Measurements from ENCODE around the gene GPR107.

- TF ChIP-seq EZH2 (IDR thresholded peaks at IDR 0.05; ENCODE audit: borderline replicate concordance) (no peak), EZH2phosphoT487 (IDR thresholded peaks at IDR 0.05; ENCODE audit: low read depth, severe bottlenecking, unreplicated experiment) (no peak)
- TF ChIP-seq, protein P1, sequence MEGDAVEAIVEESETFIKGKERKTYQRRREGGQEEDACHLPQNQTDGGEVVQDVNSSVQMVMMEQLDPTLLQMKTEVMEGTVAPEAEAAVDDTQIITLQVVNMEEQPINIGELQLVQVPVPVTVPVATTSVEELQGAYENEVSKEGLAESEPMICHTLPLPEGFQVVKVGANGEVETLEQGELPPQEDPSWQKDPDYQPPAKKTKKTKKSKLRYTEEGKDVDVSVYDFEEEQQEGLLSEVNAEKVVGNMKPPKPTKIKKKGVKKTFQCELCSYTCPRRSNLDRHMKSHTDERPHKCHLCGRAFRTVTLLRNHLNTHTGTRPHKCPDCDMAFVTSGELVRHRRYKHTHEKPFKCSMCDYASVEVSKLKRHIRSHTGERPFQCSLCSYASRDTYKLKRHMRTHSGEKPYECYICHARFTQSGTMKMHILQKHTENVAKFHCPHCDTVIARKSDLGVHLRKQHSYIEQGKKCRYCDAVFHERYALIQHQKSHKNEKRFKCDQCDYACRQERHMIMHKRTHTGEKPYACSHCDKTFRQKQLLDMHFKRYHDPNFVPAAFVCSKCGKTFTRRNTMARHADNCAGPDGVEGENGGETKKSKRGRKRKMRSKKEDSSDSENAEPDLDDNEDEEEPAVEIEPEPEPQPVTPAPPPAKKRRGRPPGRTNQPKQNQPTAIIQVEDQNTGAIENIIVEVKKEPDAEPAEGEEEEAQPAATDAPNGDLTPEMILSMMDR (IDR thresholded peaks at IDR 0.05; ENCODE audit: poor library complexity): no peak
Measured at GRCh38 chr9:130171226-130172148, 117.8 kb downstream of the GPR107 start.

All from hepatocyte (in vitro differentiated cells).